ENCODE data around the gene RIMBP2.

DNA sequence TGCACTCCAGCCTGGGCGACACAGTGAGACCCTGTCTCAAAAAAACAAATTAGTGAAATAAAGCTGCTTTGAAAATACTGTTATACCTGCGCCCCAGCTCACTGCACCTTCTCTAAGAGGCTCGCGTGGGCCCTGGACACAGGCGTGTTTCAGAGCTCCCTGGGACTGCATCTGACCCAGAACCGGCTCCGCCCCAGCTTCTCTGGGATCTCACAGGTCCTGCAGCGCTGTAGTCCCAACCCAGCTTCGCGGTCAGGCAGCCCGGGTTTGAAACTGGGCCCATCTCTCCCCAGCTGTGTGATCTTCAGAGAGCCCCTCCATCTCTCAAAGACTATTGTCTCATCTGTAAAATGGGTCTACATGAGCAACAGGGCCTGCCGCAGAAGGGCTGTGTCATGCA is 7.5 kb downstream of the RIMBP2 start:
- TF ChIP-seq, protein P1, sequence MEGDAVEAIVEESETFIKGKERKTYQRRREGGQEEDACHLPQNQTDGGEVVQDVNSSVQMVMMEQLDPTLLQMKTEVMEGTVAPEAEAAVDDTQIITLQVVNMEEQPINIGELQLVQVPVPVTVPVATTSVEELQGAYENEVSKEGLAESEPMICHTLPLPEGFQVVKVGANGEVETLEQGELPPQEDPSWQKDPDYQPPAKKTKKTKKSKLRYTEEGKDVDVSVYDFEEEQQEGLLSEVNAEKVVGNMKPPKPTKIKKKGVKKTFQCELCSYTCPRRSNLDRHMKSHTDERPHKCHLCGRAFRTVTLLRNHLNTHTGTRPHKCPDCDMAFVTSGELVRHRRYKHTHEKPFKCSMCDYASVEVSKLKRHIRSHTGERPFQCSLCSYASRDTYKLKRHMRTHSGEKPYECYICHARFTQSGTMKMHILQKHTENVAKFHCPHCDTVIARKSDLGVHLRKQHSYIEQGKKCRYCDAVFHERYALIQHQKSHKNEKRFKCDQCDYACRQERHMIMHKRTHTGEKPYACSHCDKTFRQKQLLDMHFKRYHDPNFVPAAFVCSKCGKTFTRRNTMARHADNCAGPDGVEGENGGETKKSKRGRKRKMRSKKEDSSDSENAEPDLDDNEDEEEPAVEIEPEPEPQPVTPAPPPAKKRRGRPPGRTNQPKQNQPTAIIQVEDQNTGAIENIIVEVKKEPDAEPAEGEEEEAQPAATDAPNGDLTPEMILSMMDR (IDR thresholded peaks at IDR 0.05): no peak
- TF ChIP-seq EZH2 (IDR thresholded peaks at IDR 0.05): no peak
